ENCODE results near the gene ACOT11.

Gene ACOT11

GRCh38 chr1:54643736-54644135 is 95.7 kb downstream of the ACOT11 start:
- Histone ChIP-seq H3K4me3 (ENCODE audit: low read length) (no peak overlapping the region), H3K9me3 (ENCODE audit: insufficient read depth, low read depth, low read length) (peaks cover 15% of the 10 kb centered on the region), H3K27ac (ENCODE audit: low read depth, low read length) (no peak overlapping the region), H3K4me1 (ENCODE audit: insufficient read depth, low read length) (no peaks in the 10 kb centered on the region), H3K9ac (ENCODE audit: low read depth, low read length) (no peak overlapping the region), H3K27me3 (ENCODE audit: insufficient read depth, low read length) (no peaks in the 10 kb centered on the region), H3K36me3 (ENCODE audit: insufficient read depth, low read length) (no peaks in the 10 kb centered on the region)

GRCh38 chr1:54645806-54646676 is 98.0 kb downstream of the ACOT11 start:
- no peak overlapping the region for H3K27ac ChIP-seq (ENCODE audit: low read depth, low read length)
- no peaks in the 10 kb centered on the region for H3K27me3 ChIP-seq (ENCODE audit: insufficient read depth, low read length)
- no peak overlapping the region for H3K9ac ChIP-seq (ENCODE audit: low read depth, low read length)
- H3K36me3 ChIP-seq (ENCODE audit: insufficient read depth, low read length): no peaks in the 10 kb centered on the region
- peaks cover 15% of the 10 kb centered on the region for H3K9me3 ChIP-seq (ENCODE audit: insufficient read depth, low read depth, low read length)
- H3K4me1 ChIP-seq (ENCODE audit: insufficient read depth, low read length): no peaks in the 10 kb centered on the region
- WGBS: 90% methylated on average over 7 of the region's 7 CpGs
- H3K4me3 ChIP-seq (ENCODE audit: low read length): no peak overlapping the region

- WGBS: 89% methylated on average over 5 of the region's 5 CpGs
Measured at GRCh38 chr1:54649130-54649898, 101.3 kb downstream of the ACOT11 start.

GRCh38 chr1:54649921-54650320 is 101.9 kb downstream of the ACOT11 start:
- no peak overlapping the region for H3K9ac ChIP-seq (ENCODE audit: low read depth, low read length)
- H3K9me3 ChIP-seq (ENCODE audit: insufficient read depth, low read depth, low read length): 0 out of 2 replicates have a peak, but pooled peaks cover 1% of the 10 kb centered on the region
- H3K4me3 ChIP-seq (ENCODE audit: low read length): no peak overlapping the region
- no peak overlapping the region for H3K27ac ChIP-seq (ENCODE audit: low read depth, low read length)
- H3K36me3 ChIP-seq (ENCODE audit: insufficient read depth, low read length): no peaks in the 10 kb centered on the region
- no peaks in the 10 kb centered on the region; the same call in 1 of the 2 replicates for H3K27me3 ChIP-seq (ENCODE audit: insufficient read depth, low read length)
- WGBS: 93% methylated on average over 1 of the region's 1 CpG
- H3K4me1 ChIP-seq (ENCODE audit: insufficient read depth, low read length): no peaks in the 10 kb centered on the region

More at GRCh38 chr1:54649130-54649898, 101.3 kb downstream of the ACOT11 start:
- no peak overlapping the region for H3K27ac ChIP-seq (ENCODE audit: low read depth, low read length)
- 0 out of 2 replicates have a peak, but pooled peaks cover 2% of the 10 kb centered on the region for H3K9me3 ChIP-seq (ENCODE audit: insufficient read depth, low read depth, low read length)
- H3K9ac ChIP-seq (ENCODE audit: low read depth, low read length): no peak overlapping the region
- H3K4me3 ChIP-seq (ENCODE audit: low read length): no peak overlapping the region
- no peaks in the 10 kb centered on the region; the same call in 1 of the 2 replicates for H3K27me3 ChIP-seq (ENCODE audit: insufficient read depth, low read length)
- no peaks in the 10 kb centered on the region for H3K4me1 ChIP-seq (ENCODE audit: insufficient read depth, low read length)
- H3K36me3 ChIP-seq (ENCODE audit: insufficient read depth, low read length): no peaks in the 10 kb centered on the region

- WGBS: 84% methylated on average over 3 of the region's 3 CpGs
- Histone ChIP-seq H3K36me3 (ENCODE audit: insufficient read depth, low read length) (no peaks in the 10 kb centered on the region), H3K27me3 (ENCODE audit: insufficient read depth, low read length) (no peaks in the 10 kb centered on the region; the same call in 1 of the 2 replicates), H3K4me3 (ENCODE audit: low read length) (no peak overlapping the region), H3K4me1 (ENCODE audit: insufficient read depth, low read length) (no peaks in the 10 kb centered on the region), H3K9ac (ENCODE audit: low read depth, low read length) (no peak overlapping the region), H3K9me3 (ENCODE audit: insufficient read depth, low read depth, low read length) (no peaks in the 10 kb centered on the region), H3K27ac (ENCODE audit: low read depth, low read length) (no peak overlapping the region)
Measured at GRCh38 chr1:54650417-54650816, 102.4 kb downstream of the ACOT11 start.

GRCh38 chr1:54651608-54652007 is 103.6 kb downstream of the ACOT11 start:
- Histone ChIP-seq H3K27me3 (ENCODE audit: insufficient read depth, low read length) (no peaks in the 10 kb centered on the region; the same call in 1 of the 2 replicates), H3K27ac (ENCODE audit: low read depth, low read length) (no peak overlapping the region), H3K9ac (ENCODE audit: low read depth, low read length) (no peak overlapping the region), H3K36me3 (ENCODE audit: insufficient read depth, low read length) (no peaks in the 10 kb centered on the region), H3K9me3 (ENCODE audit: insufficient read depth, low read depth, low read length) (no peaks in the 10 kb centered on the region), H3K4me3 (ENCODE audit: low read length) (no peak overlapping the region), H3K4me1 (ENCODE audit: insufficient read depth, low read length) (no peaks in the 10 kb centered on the region)
- WGBS: 97% methylated on average over 2 of the region's 3 CpGs

- Histone ChIP-seq H3K36me3 (ENCODE audit: insufficient read depth, low read length) (no peaks in the 10 kb centered on the region), H3K27ac (ENCODE audit: low read depth, low read length) (no peak overlapping the region), H3K4me3 (ENCODE audit: low read length) (no peak overlapping the region), H3K9me3 (ENCODE audit: insufficient read depth, low read depth, low read length) (no peaks in the 10 kb centered on the region), H3K4me1 (ENCODE audit: insufficient read depth, low read length) (no peaks in the 10 kb centered on the region), H3K27me3 (ENCODE audit: insufficient read depth, low read length) (no peaks in the 10 kb centered on the region; the same call in 1 of the 2 replicates), H3K9ac (ENCODE audit: low read depth, low read length) (no peak overlapping the region)
Measured at GRCh38 chr1:54652168-54652567, 104.1 kb downstream of the ACOT11 start.

- H3K9me3 ChIP-seq (ENCODE audit: insufficient read depth, low read depth, low read length): no peaks in the 10 kb centered on the region
- no peak overlapping the region for H3K27ac ChIP-seq (ENCODE audit: low read depth, low read length)
- H3K27me3 ChIP-seq (ENCODE audit: insufficient read depth, low read length): no peaks in the 10 kb centered on the region; the same call in 1 of the 2 replicates
- H3K4me1 ChIP-seq (ENCODE audit: insufficient read depth, low read length): no peaks in the 10 kb centered on the region
- no peaks in the 10 kb centered on the region for H3K36me3 ChIP-seq (ENCODE audit: insufficient read depth, low read length)
- WGBS: 85% methylated on average over 4 of the region's 4 CpGs
- H3K9ac ChIP-seq (ENCODE audit: low read depth, low read length): no peak overlapping the region
- H3K4me3 ChIP-seq (ENCODE audit: low read length): no peak overlapping the region
Measured at GRCh38 chr1:54653036-54653435, 105.0 kb downstream of the ACOT11 start.

- Histone ChIP-seq H3K27ac (ENCODE audit: low read depth, low read length) (no peak overlapping the region), H3K9me3 (ENCODE audit: insufficient read depth, low read depth, low read length) (peaks cover 3% of the 10 kb centered on the region; the same call in 1 of the 2 replicates), H3K4me1 (ENCODE audit: insufficient read depth, low read length) (no peaks in the 10 kb centered on the region), H3K27me3 (ENCODE audit: insufficient read depth, low read length) (no peaks in the 10 kb centered on the region), H3K36me3 (ENCODE audit: insufficient read depth, low read length) (no peaks in the 10 kb centered on the region), H3K4me3 (ENCODE audit: low read length) (no peak overlapping the region), H3K9ac (ENCODE audit: low read depth, low read length) (no peak overlapping the region)
- 92% methylated on average over 2 of the region's 2 CpGs for WGBS
Measured at GRCh38 chr1:54658164-54658913, 110.3 kb downstream of the ACOT11 start.

Measured in HUES64 (cell line).